ENCODE results near the gene SLC6A7.

Gene SLC6A7

GRCh38 chr5:150172145-150172544 lies 17.7 kb upstream of the SLC6A7 start:
- DNase-seq (ENCODE audit: extremely low read depth in 1 of 2, low read depth in 1 of 2) = no peak

DNA sequence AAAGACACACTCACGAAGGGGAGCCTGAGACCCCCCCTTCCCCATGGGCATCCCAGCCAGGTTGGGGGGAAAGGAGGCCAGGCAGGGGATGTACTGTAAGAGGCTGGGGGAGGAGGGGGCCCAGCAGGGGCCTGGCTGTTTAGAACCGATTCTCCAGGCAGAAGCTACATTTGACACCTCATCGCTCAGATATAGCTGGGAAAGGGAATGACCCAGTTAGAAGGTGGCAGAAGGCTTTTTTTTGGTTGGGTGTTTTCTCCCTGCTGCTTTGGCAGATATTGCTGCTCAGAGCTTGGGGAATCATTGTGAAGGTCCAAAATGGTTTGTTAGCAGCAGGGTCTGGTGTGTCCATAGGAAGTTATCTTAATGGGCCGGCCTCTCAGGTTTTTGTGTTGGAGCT lies 17.3 kb upstream of the SLC6A7 start:
- no peak for DNase-seq (ENCODE audit: extremely low read depth in 1 of 2, low read depth in 1 of 2)

DNA sequence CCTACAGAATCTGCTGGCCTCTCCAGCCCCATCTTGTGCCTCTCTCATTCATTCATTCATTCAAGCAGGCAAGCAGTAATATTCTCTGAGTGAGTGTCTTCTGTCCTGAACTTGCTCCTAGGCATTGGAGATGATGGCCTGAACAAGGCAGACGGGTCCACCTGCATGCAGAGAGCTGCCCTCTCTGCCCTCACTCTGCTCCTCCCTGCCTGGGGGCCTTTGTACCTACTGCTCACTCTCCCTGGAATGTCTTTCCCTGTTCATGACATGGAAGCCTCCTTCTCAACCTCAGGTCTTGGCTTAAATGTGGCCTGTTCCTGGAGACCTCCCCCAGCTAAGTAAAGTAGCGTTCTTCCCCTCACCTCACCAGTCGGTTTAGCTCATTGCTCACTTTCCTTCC lies 16.7 kb upstream of the SLC6A7 start:
- DNase-seq (ENCODE audit: extremely low read depth in 1 of 2, low read depth in 1 of 2) = no peak

GRCh38 chr5:150174285-150174684 lies 15.6 kb upstream of the SLC6A7 start:
- no peak for DNase-seq (ENCODE audit: extremely low read depth in 1 of 2, low read depth in 1 of 2)

GRCh38 chr5:150175076-150175475 lies 14.8 kb upstream of the SLC6A7 start:
- DNase-seq (ENCODE audit: extremely low read depth in 1 of 2, low read depth in 1 of 2) = no peak

GRCh38 chr5:150175536-150175935 lies 14.3 kb upstream of the SLC6A7 start:
- DNase-seq (ENCODE audit: extremely low read depth in 1 of 2, low read depth in 1 of 2) = no peak

DNA sequence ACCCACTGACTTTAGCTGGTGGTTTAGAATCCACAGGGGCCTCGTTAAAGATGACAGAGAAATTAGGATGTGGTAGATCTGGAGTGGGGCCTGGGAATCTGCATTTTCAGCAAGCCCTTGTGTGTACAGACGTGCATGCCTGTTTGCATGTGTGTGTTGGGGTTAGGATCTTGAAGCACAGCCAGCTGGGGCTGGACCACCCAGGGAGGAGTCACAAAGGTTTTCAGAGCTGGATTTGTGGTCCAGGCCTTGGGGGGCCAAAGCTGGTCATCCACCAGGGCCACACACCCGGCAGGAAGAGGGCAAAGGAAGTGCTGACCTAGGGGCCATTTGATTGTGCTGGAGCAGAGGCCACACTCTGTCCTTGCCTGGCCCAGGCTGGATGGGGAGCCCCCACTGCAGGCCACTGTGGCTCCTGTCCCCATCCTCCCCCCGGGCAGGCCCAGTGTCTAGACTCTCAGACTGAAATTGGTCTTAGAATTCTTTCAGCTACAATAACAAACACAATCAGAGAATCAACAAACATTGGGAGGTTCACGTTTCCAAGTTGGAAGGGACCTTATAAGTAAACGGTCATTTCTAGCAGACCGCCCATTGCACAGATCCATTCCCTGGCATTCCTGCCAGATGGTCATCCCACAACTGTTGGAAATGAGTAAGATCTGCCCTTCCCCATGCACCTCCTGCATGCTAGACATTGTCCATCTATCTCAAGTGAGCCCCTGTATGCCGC lies 13.0 kb upstream of the SLC6A7 start:
- DNase-seq (ENCODE audit: extremely low read depth in 1 of 2, low read depth in 1 of 2) = no peak

DNA sequence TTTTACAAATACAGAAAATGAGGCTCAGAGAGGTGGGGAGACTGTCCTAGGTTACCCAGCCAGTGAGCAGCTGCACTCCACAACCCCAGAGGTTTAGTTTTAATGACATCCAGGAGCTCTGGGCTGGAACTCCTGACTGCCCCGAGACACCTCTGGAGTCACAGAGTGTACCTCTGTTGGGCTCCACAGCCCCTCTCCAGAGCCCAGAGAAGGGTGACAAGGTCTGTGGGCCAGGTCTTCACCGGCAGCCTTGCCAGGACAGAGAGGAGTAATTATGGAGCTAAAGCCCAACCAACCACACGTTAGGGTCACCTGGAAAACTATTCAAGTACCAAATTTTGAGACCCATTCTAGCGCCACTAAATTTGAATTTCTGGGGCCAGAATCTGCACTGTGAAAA lies 12.1 kb upstream of the SLC6A7 start:
- no peak for DNase-seq (ENCODE audit: extremely low read depth in 1 of 2, low read depth in 1 of 2)

GRCh38 chr5:150178262-150178661 lies 11.6 kb upstream of the SLC6A7 start:
- no peak for DNase-seq (ENCODE audit: extremely low read depth in 1 of 2, low read depth in 1 of 2)

DNA sequence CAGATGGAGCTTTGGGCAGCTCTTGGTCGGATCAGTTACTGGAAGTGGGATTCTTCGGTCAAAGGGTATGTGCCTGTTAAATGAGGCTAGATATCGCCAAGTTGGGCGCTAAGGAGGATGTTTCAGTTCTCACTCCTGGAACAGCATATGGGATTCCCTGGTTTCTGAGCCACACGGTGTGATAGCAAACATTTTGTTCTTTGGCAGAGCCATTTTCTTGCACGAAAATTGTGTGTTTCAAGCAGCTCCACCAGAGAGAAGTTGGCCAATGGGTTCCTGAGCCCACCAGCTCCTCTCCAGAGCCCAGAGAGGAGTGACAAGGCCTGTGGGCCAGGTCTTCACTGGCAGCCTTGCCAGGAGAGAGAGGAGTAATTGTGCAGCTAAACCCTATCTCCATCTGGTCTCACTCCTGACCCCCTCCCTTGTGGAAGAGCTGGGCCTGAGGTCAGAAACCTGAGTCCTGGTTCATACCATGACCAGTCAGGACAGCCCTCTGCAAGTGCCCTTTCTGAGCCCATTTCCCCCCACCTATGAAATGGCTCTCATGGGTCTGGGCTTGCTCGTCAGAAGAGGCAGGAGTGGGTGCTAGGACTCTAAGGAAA lies 10.7 kb upstream of the SLC6A7 start:
- no peak for DNase-seq (ENCODE audit: extremely low read depth in 1 of 2, low read depth in 1 of 2)

DNA sequence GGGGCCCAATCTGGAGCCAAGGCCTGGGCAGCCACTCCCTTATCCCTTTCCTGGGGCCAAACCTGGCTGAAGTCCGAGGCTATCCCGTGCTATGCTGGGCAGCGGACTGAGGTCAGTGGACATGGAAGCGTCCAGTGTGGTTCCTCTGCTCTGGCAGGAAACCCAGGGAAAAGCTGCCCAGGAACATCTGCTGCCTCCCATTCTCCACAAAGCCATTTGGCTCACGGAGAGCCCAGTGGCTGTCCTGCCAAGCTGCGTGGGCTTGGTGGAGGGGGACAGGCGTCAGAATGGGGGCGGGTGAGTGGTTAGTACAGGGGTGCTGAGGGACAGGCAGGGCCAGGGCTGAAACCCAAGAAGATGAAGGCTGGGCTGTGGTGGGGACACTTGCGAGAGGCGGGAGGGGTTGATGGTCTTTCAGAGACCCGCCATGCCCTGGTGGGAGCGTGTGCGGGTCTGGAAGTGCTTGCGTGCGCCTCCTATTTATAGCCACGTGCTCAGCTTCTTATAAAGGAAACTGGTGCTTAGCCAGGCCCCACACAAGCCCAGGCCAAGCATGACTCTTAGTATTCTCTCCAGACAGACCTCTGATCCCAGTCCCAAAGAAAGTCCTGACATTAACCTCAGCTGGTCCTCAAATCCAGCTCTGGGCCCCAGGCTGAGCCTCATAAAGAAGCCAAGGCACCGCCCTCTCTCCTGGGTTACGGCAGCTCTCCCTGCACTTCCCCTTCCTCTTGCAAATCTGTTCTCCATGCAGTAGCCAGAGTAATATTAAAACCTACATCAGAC lies 9.4 kb upstream of the SLC6A7 start:
- DNase-seq (ENCODE audit: extremely low read depth in 1 of 2, low read depth in 1 of 2) = no peak

DNA sequence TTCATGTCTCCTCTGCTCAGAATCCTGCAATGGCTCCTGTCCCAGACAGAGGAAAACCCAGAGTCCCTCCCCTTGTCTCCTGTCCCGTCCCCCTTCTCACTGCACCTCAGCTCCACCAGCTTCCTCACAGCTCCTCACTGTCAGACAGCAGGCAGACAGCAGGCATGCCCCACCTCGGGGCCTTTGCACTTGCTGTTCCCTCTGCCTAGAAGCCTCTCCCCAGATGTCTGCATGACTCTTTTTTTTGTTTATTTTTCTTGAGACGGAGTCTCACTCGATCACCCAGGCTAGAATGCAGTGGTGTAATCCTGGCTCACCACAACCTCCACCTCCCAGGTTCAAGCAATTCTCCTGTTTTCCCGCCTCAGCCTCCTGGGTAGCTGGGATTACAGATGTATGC lies 8.8 kb upstream of the SLC6A7 start:
- DNase-seq (ENCODE audit: extremely low read depth in 1 of 2, low read depth in 1 of 2) = no peak

DNA sequence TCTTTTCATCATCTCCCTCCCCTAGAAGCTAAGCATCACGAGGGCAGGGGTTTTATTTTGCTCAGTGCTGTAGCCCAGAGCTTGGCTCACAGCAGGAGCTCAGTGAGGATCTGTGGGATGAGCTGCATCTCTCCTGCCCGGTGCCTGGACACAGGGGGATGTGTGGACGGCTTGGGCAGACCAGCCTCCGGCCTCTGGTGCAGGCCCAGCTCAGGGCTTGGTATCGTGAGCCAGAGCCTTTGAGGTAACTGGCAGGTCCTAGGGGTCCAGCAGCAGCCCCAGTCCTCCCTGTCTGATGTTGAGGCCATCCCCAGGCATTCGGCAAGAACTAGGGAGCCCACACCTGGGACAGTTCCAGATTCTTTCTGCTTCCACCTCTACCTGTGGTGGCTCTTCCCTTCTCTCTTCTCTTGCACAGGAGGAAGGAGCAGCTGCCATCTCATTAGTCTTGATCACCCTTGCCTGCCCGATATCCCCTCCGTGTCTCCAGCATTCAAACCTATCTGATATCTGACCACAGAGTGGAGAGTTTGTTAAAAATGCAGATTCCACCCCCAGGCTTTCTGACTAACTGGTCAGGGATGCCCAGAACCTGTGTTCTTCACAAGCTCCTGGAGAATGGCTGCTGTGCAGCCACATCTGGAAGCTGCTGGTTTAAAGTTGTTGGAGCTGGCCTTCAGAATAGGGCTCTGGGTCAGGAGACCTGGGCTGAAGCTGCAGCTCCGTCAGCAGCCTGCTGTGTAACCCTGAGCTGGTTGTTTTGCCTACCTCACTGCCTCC lies 7.9 kb upstream of the SLC6A7 start:
- DNase-seq (ENCODE audit: extremely low read depth in 1 of 2, low read depth in 1 of 2) = no peak

- no peak for DNase-seq (ENCODE audit: extremely low read depth in 1 of 2, low read depth in 1 of 2)
Measured at GRCh38 chr5:150182774-150183173, 7.1 kb upstream of the SLC6A7 start.

GRCh38 chr5:150183436-150183835 lies 6.4 kb upstream of the SLC6A7 start:
- no peak for DNase-seq (ENCODE audit: extremely low read depth in 1 of 2, low read depth in 1 of 2)

- no peak for DNase-seq (ENCODE audit: extremely low read depth in 1 of 2, low read depth in 1 of 2)
Measured at GRCh38 chr5:150184006-150184405, 5.9 kb upstream of the SLC6A7 start.

DNA sequence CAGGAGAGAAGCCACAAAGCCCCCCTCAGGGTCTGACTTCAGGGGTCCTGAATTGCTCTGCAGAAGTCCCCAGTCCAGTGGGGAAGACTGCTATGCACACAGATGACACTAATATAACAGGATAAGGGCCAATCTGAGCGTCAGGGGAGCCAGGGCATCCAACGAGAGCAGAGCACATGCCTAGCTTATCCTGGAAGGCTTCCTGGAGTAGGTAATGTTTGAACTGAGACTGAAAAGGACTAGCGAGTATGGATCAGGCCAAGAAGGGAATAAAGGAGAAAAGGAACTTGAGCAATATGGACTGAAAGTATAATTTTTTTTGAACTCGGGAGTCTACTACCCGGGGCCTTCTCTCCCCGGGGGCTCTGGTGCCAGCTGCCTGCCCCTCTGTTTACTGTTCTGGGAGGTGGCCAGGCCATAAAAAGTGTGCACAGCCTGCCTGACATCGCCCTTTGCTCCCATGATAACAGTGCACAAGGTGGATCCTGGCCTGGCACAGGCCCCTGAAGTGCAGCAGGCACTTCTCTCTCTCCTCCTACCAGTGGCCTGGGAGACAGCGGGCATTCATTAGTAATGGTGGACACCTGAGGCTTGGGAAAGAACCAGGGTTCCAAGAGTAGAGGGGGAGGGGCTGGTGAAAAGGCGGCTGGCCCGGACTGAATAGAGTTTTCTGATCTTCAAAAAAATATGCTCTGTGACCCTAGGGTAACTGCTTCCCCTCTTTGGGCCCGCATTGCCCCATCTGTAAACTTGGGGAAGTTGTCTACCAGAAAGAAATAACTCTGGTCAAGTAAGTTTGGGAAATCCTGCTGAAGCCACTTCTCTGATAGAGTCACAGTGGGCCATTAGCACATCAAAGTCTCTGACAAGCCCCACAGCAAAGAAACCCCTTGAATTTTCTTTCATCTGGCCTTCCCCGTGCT lies 4.6 kb upstream of the SLC6A7 start:
- no peak for DNase-seq (ENCODE audit: extremely low read depth in 1 of 2, low read depth in 1 of 2)

DNA sequence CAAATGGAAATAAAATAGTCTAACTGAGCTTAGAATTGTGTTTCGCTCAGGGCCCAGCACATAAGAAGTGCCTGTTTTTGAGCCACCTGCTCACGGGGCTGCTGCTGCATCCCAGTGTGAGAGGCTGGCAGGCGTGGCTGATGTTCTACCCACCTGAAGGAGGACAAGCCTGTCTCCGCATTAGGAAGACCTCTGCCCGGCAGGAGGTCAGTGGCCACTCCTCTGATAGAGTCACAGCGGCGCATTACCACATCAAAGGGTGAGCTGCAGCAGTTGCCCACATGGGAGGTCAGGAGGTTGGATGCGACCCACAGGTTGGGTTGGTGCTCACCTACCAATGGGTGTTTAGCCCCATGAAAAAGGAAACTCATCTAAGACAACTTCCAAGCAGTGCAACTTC lies 3.7 kb upstream of the SLC6A7 start:
- no peak for DNase-seq (ENCODE audit: extremely low read depth in 1 of 2, low read depth in 1 of 2)

GRCh38 chr5:150186897-150187296 lies 3.0 kb upstream of the SLC6A7 start:
- no peak for DNase-seq (ENCODE audit: extremely low read depth in 1 of 2, low read depth in 1 of 2)

DNA sequence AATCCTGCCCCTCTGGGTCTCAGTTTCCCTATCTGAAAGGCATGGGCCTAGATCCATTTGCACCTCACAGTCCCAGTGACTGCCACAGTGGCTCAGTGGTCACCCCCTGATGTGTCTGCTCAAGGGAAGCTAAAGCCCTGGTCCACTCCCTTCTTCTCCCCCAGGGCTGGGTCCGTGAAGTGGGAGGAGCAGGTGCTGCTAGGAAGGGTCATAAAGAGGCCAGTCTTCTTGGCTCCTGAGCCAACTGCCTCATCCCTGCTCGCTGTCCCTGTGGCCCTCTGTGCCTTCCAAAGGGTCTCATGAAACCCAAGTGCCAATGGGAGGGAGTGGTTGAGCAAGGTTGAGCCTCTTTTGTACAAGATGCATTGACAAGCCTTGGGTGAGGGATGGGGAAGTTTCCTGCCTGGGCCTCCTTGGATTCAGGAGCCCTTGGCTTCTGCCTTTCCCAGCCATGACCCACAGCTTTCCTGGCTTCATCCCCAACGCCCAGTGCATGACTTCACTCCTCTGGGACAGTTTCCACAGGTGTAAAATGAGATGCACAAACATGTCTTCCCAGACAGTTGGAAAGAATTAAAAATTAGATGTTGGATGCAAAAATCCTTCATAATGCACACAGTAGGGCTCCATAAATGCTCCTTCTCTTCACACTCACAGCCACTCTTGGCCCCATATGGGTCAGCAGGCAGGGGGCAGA lies 1.6 kb upstream of the SLC6A7 start:
- no peak for DNase-seq (ENCODE audit: extremely low read depth in 1 of 2, low read depth in 1 of 2)
